Measurements from ENCODE around the gene MFAP3L.
"Not testable (repeated sequence)": the region's sequence is repeated elsewhere in the genome, so short reads cannot be mapped to it uniquely, and the experiment has no call there.

The MFAP3L gene

GRCh38 chr4:169986369-169986768, 39.8 kb downstream of the MFAP3L start:
- no peak for DNase-seq

GRCh38 chr4:169985881-169986280, 40.3 kb downstream of the MFAP3L start:
- no peak for DNase-seq

GRCh38 chr4:169984745-169985144, 41.5 kb downstream of the MFAP3L start:
- DNase-seq: no peak

- DNase-seq: no peak
Measured at GRCh38 chr4:169984173-169984572, 42.0 kb downstream of the MFAP3L start.

- DNase-seq: no peak
Measured at GRCh38 chr4:169976951-169977350, 49.2 kb downstream of the MFAP3L start.

- DNase-seq: no peak
Measured at GRCh38 chr4:169975838-169976796, 50.1 kb downstream of the MFAP3L start.

- DNase-seq: no peak
Measured at GRCh38 chr4:169975131-169975837, 50.9 kb downstream of the MFAP3L start.

GRCh38 chr4:169971456-169972015, 54.7 kb downstream of the MFAP3L start:
- no peak for DNase-seq

GRCh38 chr4:169968999-169969398, 57.2 kb downstream of the MFAP3L start:
- DNase-seq: no peak

- DNase-seq: no peak
Measured at GRCh38 chr4:169963998-169964397, 62.2 kb downstream of the MFAP3L start.

- no peak for DNase-seq
Measured at GRCh38 chr4:169959254-169959653, 66.9 kb downstream of the MFAP3L start.

GRCh38 chr4:169958629-169959028, 67.6 kb downstream of the MFAP3L start:
- DNase-seq: no peak

GRCh38 chr4:169957785-169958184, 68.4 kb downstream of the MFAP3L start:
- no peak for DNase-seq

- DNase-seq: no peak
Measured at GRCh38 chr4:169956091-169956843, 69.9 kb downstream of the MFAP3L start.

- no peak for DNase-seq
Measured at GRCh38 chr4:169955521-169955920, 70.7 kb downstream of the MFAP3L start.

- DNase-seq: no peak
Measured at GRCh38 chr4:169952236-169953002, 73.8 kb downstream of the MFAP3L start.

- DNase-seq: no peak
Measured at GRCh38 chr4:169948271-169948670, 77.9 kb downstream of the MFAP3L start.

GRCh38 chr4:169945636-169946035, 80.6 kb downstream of the MFAP3L start:
- DNase-seq: no peak

GRCh38 chr4:169943601-169944000, 82.6 kb downstream of the MFAP3L start:
- DNase-seq: not testable (repeated sequence)

GRCh38 chr4:169941141-169941540, 85.1 kb downstream of the MFAP3L start:
- DNase-seq: no peak

GRCh38 chr4:169940460-169940859, 85.7 kb downstream of the MFAP3L start:
- DNase-seq: no peak
